CD4-positive, alpha-beta T cell (primary cell): ENCODE results near the gene OR3A2. TPM values are rescaled to one million over a fixed set of nuclear protein-coding genes. Genes with fewer than 3 reads are reported as not detected.
"Not testable (repeated sequence)": the region's sequence is repeated elsewhere in the genome, so short reads cannot be mapped to it uniquely, and the experiment has no call there.

Source experiments
- ATAC-seq: fragments of 200-7000 bp; cut with Tn5 transposase; one replicate; pipeline ENCODE4 v1.10.0; 2022; ENCODE audit warnings: mild to moderate bottlenecking; ENCODE audit not compliant: poor library complexity
- CTCF ChIA-PET: fragments of 350-600 bp; sonication (Branson Sonifier 250); formaldehyde crosslinking; loops from one replicate; lab custom pipeline; 2021; ENCODE audit warnings: antibody characterized with exemption, inconsistent platforms; lab: Charles Lee
- POLR2A ChIA-PET: fragments of 350-600 bp; sonication (Branson Sonifier 250); formaldehyde crosslinking; loops from one replicate; lab custom pipeline; 2021; ENCODE audit warnings: antibody characterized with exemption, inconsistent platforms; lab: Charles Lee
- DNase-seq, 14 experiments: peaks; one replicate each; pipeline ENCODE4 v3.0.0-alpha.2; 2013 to 2020; ENCODE audit warnings: mixed read lengths in 2 of 14
- H3K27ac ChIP-seq, 2 donors: one replicate each; pipeline versions ENCODE4 v1.5.1 to v1.7.0; 2013; ENCODE audit warnings: low read length in 2 of 2, low read depth in 1 of 2, mild to moderate bottlenecking in 1 of 2
- H3K27me3 ChIP-seq, 2 experiments: 1 replicate in 1 of 2; 2 replicates in 1 of 2; pipeline versions ENCODE4 v1.6.1 to v1.7.0; 2013; ENCODE audit warnings: low read length in 2 of 2, control low read depth in 1 of 2, mild to moderate bottlenecking in 1 of 2, moderate library complexity in 1 of 2; ENCODE audit not compliant: insufficient read depth in 2 of 2, control insufficient read depth in 1 of 2
- H3K36me3 ChIP-seq: one replicate; pipeline ENCODE4 v1.6.1; 2013; ENCODE audit warnings: low read length, control low read depth; ENCODE audit not compliant: insufficient read depth
- H3K4me1 ChIP-seq: one replicate; pipeline ENCODE4 v1.6.1; 2013; ENCODE audit warnings: low read length, control low read depth; ENCODE audit not compliant: insufficient read depth
- H3K4me3 ChIP-seq: one replicate; pipeline ENCODE4 v1.5.1; 2013; ENCODE audit warnings: mild to moderate bottlenecking, low read length, moderate library complexity
- H3K9me3 ChIP-seq, 2 experiments: 1 replicate in 1 of 2; 2 replicates in 1 of 2; pipeline versions ENCODE4 v1.6.1 to v1.7.0; 2013; ENCODE audit warnings: low read length in 2 of 2, mild to moderate bottlenecking in 2 of 2, control low read depth in 1 of 2, moderate library complexity in 1 of 2; ENCODE audit not compliant: control insufficient read depth in 1 of 2, insufficient read depth in 1 of 2
- H3K27ac Mint-ChIP-seq: one replicate; pipeline ENCODE4 v1.8.0; 2020; ENCODE audit warnings: mixed read lengths
- H3K27me3 Mint-ChIP-seq: one replicate; pipeline ENCODE4 v1.8.0; 2021; ENCODE audit warnings: mixed read lengths
- H3K36me3 Mint-ChIP-seq: one replicate; pipeline ENCODE4 v1.8.0; 2021; ENCODE audit warnings: low read depth, mixed read lengths
- H3K4me1 Mint-ChIP-seq: one replicate; pipeline ENCODE4 v1.8.0; 2021; ENCODE audit warnings: low read depth, mixed read lengths
- H3K4me3 Mint-ChIP-seq: one replicate; pipeline ENCODE4 v1.8.0; 2020; ENCODE audit warnings: mild to moderate bottlenecking, mixed read lengths
- H3K9me3 Mint-ChIP-seq: one replicate; pipeline ENCODE4 v1.8.0; 2020; ENCODE audit warnings: mixed read lengths
- CTCF ChIP-seq: fragments of 200-600 bp; IDR thresholded peaks from one replicate; pipeline ENCODE4 v1.8.0; 2022; ENCODE audit warnings: antibody characterized with exemption, mild to moderate bottlenecking
- intact Hi-C, 2 experiments: fragments of 100-400 bp; cut with DNase I in 1 of 2; cut with micrococcal nuclease in 1 of 2; formaldehyde crosslinking; loops; one replicate each; pipeline versions ENCODE4 v1.15.1 to v1.9.0; 2023 to 2025; cut with DNase I, micrococcal nuclease
- total RNA-seq, 174 experiments: library from RNA in 2 of 174; stranded (reverse) in 2 of 174; gene quantifications; one replicate each; pipeline ENCODE4 v1.2.3 and lab custom pipeline; 2021 to 2026

OR3A2 gene
- total RNA-seq, 2 experiments from 2014 or later: 0.55 to 1.3 TPM

GRCh38 chr17:3401786-3402185, 15.7 kb upstream of the OR3A2 start:
- no peak overlapping the region for H3K4me3 Mint-ChIP-seq
- H3K4me1 Mint-ChIP-seq: no peaks in the 10 kb centered on the region
- H3K36me3 ChIP-seq: no peaks in the 10 kb centered on the region
- DNase-seq (no peak), ATAC-seq (no peak)
- H3K27me3 ChIP-seq: peaks cover 0 to 3% of the 10 kb centered on the region in 2 experiments
- H3K27ac ChIP-seq: no peak overlapping the region
- intact Hi-C loops: no loop called here
- H3K9me3 ChIP-seq: no peaks in the 10 kb centered on the region
- ChIA-PET POLR2A (no interaction called here), CTCF (no interaction called here)
- H3K9me3 Mint-ChIP-seq: peaks cover 3% of the 10 kb centered on the region
- no peaks in the 10 kb centered on the region for H3K4me1 ChIP-seq
- no peak overlapping the region for H3K4me3 ChIP-seq
- no peaks in the 10 kb centered on the region for H3K36me3 Mint-ChIP-seq
- TF ChIP-seq CTCF: no peak
- H3K27ac Mint-ChIP-seq: no peak overlapping the region
- H3K27me3 Mint-ChIP-seq: peaks cover 6% of the 10 kb centered on the region

- TF ChIP-seq CTCF: no peak
- H3K27me3 ChIP-seq: peaks cover 0 to 3% of the 10 kb centered on the region in 2 experiments
- H3K36me3 ChIP-seq: no peaks in the 10 kb centered on the region
- Mint-ChIP-seq H3K4me3 (no peak overlapping the region), H3K9me3 (no peaks in the 10 kb centered on the region), H3K27me3 (peaks cover 15% of the 10 kb centered on the region), H3K4me1 (no peaks in the 10 kb centered on the region), H3K27ac (no peak overlapping the region), H3K36me3 (no peaks in the 10 kb centered on the region)
- POLR2A ChIA-PET: no interaction called here
- ATAC-seq: no peak
- no peaks in the 10 kb centered on the region for H3K9me3 ChIP-seq
- no peak overlapping the region for H3K4me3 ChIP-seq
- DNase-seq: no peak
- no peak overlapping the region for H3K27ac ChIP-seq
- H3K4me1 ChIP-seq: no peaks in the 10 kb centered on the region
- CTCF ChIA-PET: no interaction called here
- intact Hi-C loops: no loop called here
Measured at GRCh38 chr17:3400055-3400454, 13.9 kb upstream of the OR3A2 start.

GRCh38 chr17:3398310-3398709, 12.2 kb upstream of the OR3A2 start, which contains the start of gene OR1E1:
Gene OR1E1 (minus strand): TSS chr17:3398410. CDS start chr17:3398410, 0 bp downstream.
- intact Hi-C loops: no loop called here

DNA sequence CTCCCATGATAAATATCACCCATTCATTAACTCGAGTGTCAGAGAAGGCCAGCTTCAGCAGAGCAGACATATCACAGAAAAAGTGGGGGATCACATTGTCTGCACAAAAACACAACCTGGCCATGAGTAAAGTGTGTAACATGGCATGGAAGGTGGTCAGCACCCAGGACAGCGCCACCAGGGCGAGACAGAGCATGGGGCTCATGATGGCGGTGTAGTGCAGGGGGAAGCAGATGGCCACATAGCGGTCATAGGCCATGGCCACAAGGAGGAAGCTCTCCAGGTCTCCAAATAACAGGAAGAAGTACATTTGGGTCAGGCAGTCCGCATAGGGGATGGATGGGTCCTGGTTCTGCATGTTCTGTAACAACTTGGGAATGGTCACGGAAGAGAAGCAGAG, 11.7 kb upstream of the OR3A2 start:
- H3K9me3 Mint-ChIP-seq, H3K9me3 ChIP-seq, intact Hi-C loops, H3K4me3 Mint-ChIP-seq, H3K4me1 ChIP-seq, H3K4me3 ChIP-seq, CTCF ChIA-PET, ATAC-seq, H3K27ac ChIP-seq, H3K27ac Mint-ChIP-seq, H3K27me3 ChIP-seq, POLR2A ChIA-PET, DNase-seq, H3K4me1 Mint-ChIP-seq, H3K36me3 Mint-ChIP-seq, H3K36me3 ChIP-seq: not testable (repeated sequence)
- H3K27me3 Mint-ChIP-seq: peaks cover 21% of the 10 kb centered on the region

More at GRCh38 chr17:3398310-3398709, 12.2 kb upstream of the OR3A2 start, which contains the start of gene OR1E1:
- ChIA-PET POLR2A (no interaction called here), CTCF (no interaction called here)
- ATAC-seq: no peak
- H3K27ac ChIP-seq: no peak within 1 kb of the TSS
- Mint-ChIP-seq H3K27me3 (peaks cover 21% of the 10 kb centered on the region), H3K36me3 (no peaks in the 10 kb centered on the region), H3K4me3 (no peak within 1 kb of the TSS), H3K4me1 (no peaks in the 10 kb centered on the region), H3K9me3 (no peaks in the 10 kb centered on the region), H3K27ac (no peak within 1 kb of the TSS)
- H3K27me3 ChIP-seq: peaks cover 0 to 3% of the 10 kb centered on the region in 2 experiments
- no peaks in the 10 kb centered on the region for H3K4me1 ChIP-seq
- no peaks in the 10 kb centered on the region for H3K9me3 ChIP-seq
- no peak for TF ChIP-seq CTCF
- H3K36me3 ChIP-seq: no peaks in the 10 kb centered on the region
- H3K4me3 ChIP-seq: no peak within 1 kb of the TSS
- no peak for DNase-seq
